SU-DHL-6 (cell line): ENCODE measurements around the gene METTL21A.

Experiments used
- H2AFZ ChIP-seq: fragments of 200-600 bp; sonication (generic); 2 replicates; pipeline ENCODE4 v1.6.1; 2014; ENCODE audit warnings: low read depth, mild to moderate bottlenecking, moderate library complexity, mixed read lengths, antibody characterized with exemption, low read length; ENCODE audit not compliant: severe bottlenecking
- H3F3A ChIP-seq: fragments of 200-600 bp; shearing (Covaris generic); 2 replicates; pipeline ENCODE4 v1.6.0; 2016; ENCODE audit warnings: antibody characterized with exemption, mild to moderate bottlenecking; ENCODE audit not compliant: insufficient read depth
- H3K27ac ChIP-seq: fragments of 200-600 bp; sonication (generic); 2 replicates; pipeline ENCODE4 v1.5.1; 2016; ENCODE audit warnings: low read depth, mild to moderate bottlenecking, low read length, moderate library complexity, mixed read lengths
- H3K27me3 ChIP-seq: fragments of 200-600 bp; sonication (generic), shearing (Covaris generic); 2 replicates; pipeline ENCODE4 v1.6.0; 2014; ENCODE audit warnings: mild to moderate bottlenecking, low read length
- H3K36me3 ChIP-seq: fragments of 200-600 bp; sonication (generic); 2 replicates; pipeline ENCODE4 v1.6.1; 2014; ENCODE audit warnings: mild to moderate bottlenecking, low read length, mixed read lengths
- H3K4me2 ChIP-seq: fragments of 300-600, 200-600 bp; shearing (Covaris generic), sonication (generic); 2 replicates; pipeline ENCODE4 v1.6.0; 2014; ENCODE audit warnings: low read length, low read depth, mild to moderate bottlenecking; ENCODE audit not compliant: poor library complexity, severe bottlenecking
- H3K4me3 ChIP-seq: fragments of 200-600 bp; sonication (generic); 2 replicates; pipeline ENCODE4 v1.5.1; 2014; ENCODE audit warnings: antibody characterized with exemption, low read length, mild to moderate bottlenecking, mixed read lengths; ENCODE audit not compliant: insufficient read depth, poor library complexity, severe bottlenecking
- H3K79me2 ChIP-seq: fragments of 200-600 bp; sonication (generic); 2 replicates; pipeline ENCODE4 v1.6.1; 2014; ENCODE audit warnings: mild to moderate bottlenecking, low read length, moderate library complexity; ENCODE audit not compliant: insufficient read depth
- H3K9ac ChIP-seq: fragments of 200-600 bp; sonication (generic); 2 replicates; pipeline ENCODE4 v1.7.0; 2014; ENCODE audit warnings: mild to moderate bottlenecking, low read length
- H3K9me2 ChIP-seq: fragments of 200-600 bp; sonication (generic); replicated peaks from 2 replicates; pipeline ENCODE4 v1.6.1; 2014; ENCODE audit warnings: low read length; ENCODE audit not compliant: insufficient read depth
- H3K9me3 ChIP-seq: fragments of 200-600 bp; sonication (generic); 2 replicates; pipeline ENCODE4 v1.6.1; 2014; ENCODE audit warnings: low read length, mixed read lengths; ENCODE audit not compliant: insufficient read depth
- H4K20me1 ChIP-seq: fragments of 200-600 bp; sonication (generic); 2 replicates; pipeline ENCODE4 v1.6.1; 2014; ENCODE audit warnings: low read depth, mild to moderate bottlenecking, antibody characterized with exemption, low read length, moderate library complexity, mixed read lengths
- EZH2phosphoT487 ChIP-seq: fragments of 200-600 bp; sonication (generic), shearing (Covaris generic); conservative IDR thresholded peaks from 2 replicates; pipeline ENCODE4 v1.6.1; 2018; ENCODE audit warnings: mild to moderate bottlenecking, antibody characterized with exemption, low read length, moderate library complexity, mixed read lengths
- TF ChIP-seq, protein P1 (sequence below): fragments of 200-600 bp; sonication (generic); IDR thresholded peaks from one replicate; pipeline ENCODE4 v1.5.1; 2017; ENCODE audit warnings: antibody characterized with exemption, mild to moderate bottlenecking, low read length, moderate library complexity; ENCODE audit not compliant: insufficient read depth, poor library complexity, severe bottlenecking

The METTL21A gene

DNA sequence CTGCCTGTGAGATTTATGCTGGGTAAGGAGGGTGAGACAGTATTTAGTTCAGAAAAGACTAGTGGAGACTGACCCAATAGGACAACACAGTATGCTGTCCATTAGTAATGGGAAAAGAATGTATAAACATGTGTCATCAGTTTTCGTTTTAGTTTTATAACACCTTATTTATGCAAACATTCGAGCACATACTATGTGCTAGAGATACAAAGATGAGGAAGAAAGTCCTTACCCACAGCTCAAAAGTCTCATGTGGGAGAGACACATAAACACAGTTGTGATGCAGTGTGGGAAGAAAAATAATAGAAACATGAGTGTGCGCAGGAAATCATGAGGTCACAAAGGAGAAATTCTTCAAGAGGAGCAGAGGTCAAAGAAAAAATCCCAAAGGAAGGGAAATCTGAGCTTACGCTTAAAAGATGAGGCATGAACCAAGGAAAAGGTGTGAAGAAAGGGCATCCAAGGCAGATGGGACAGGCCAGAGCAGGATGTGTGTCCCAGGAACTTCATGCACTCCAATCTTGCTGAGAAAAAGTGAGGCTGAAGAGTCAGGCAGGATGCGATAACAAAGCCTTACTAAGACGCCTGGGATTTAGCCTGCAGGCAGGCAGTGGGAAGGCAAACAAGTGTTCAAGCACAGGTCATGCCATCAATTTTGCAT, 8.1 kb downstream of the METTL21A start:
- no peaks in the 10 kb centered on the region for H3K9me3 ChIP-seq
- peaks cover 38% of the 10 kb centered on the region for H3K79me2 ChIP-seq
- H3K27me3 ChIP-seq = no peaks in the 10 kb centered on the region
- TF ChIP-seq, protein P1, sequence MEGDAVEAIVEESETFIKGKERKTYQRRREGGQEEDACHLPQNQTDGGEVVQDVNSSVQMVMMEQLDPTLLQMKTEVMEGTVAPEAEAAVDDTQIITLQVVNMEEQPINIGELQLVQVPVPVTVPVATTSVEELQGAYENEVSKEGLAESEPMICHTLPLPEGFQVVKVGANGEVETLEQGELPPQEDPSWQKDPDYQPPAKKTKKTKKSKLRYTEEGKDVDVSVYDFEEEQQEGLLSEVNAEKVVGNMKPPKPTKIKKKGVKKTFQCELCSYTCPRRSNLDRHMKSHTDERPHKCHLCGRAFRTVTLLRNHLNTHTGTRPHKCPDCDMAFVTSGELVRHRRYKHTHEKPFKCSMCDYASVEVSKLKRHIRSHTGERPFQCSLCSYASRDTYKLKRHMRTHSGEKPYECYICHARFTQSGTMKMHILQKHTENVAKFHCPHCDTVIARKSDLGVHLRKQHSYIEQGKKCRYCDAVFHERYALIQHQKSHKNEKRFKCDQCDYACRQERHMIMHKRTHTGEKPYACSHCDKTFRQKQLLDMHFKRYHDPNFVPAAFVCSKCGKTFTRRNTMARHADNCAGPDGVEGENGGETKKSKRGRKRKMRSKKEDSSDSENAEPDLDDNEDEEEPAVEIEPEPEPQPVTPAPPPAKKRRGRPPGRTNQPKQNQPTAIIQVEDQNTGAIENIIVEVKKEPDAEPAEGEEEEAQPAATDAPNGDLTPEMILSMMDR = no peak
- no peak for TF ChIP-seq EZH2phosphoT487
- no peak overlapping the region for H2AFZ ChIP-seq
- H3K27ac ChIP-seq = no peak overlapping the region
- H3K4me2 ChIP-seq = no peak overlapping the region
- H3K9me2 ChIP-seq = no peaks in the 10 kb centered on the region
- peaks cover 15% of the 10 kb centered on the region for H3K36me3 ChIP-seq
- no peak overlapping the region for H3K9ac ChIP-seq
- no peak overlapping the region for H3K4me3 ChIP-seq
- H4K20me1 ChIP-seq = no peaks in the 10 kb centered on the region
- peaks cover 16% of the 10 kb centered on the region for H3F3A ChIP-seq

DNA sequence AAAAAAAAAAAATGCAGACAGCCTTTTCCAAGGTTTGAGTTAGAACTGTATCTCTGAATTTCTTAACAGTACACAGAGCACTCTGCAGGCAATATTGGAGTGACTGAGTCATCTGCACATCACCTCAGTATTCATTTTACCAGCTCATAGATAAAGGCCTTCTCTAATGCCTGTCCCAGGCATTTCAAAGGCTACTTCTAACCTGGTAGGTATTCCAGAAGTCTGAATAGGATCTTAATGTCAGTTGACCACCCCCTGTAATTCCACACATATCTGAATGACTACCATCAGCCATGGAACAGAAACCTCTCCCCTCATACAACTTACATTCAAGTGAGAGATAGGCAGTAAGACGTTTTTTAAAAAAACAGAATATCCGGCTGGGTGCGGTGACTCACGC, 9.0 kb downstream of the METTL21A start:
- Histone ChIP-seq H3K27ac (no peak overlapping the region), H3K9ac (no peak overlapping the region)
- no peak for TF ChIP-seq EZH2phosphoT487
- TF ChIP-seq, protein P1 = no peak

DNA sequence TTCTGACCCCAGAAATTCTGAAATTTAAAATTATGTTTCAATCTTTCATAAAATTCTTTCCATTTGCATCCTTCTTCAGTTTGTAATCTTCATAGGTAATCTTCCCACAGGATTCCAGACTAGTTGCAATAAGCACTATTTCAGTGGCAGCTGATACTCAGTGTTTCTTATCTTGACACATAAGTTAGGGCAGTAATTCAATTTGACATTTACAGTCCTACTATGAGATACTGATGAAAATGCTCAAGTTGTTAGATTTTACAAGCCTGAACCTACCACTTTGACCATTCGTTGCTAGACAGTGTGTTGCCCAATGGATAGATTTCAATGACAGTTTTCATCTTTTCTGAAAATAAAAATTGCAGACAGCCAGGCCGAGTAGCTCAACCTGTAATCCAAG, 10.4 kb downstream of the METTL21A start:
- Histone ChIP-seq H2AFZ (no peak overlapping the region), H3F3A (peaks cover 11% of the 10 kb centered on the region), H3K36me3 (peaks cover 15% of the 10 kb centered on the region), H3K9me2 (no peaks in the 10 kb centered on the region), H4K20me1 (no peaks in the 10 kb centered on the region), H3K9me3 (no peaks in the 10 kb centered on the region), H3K4me2 (no peak overlapping the region), H3K79me2 (peaks cover 28% of the 10 kb centered on the region; the same call in 1 of the 2 replicates), H3K9ac (no peak overlapping the region), H3K4me3 (no peak overlapping the region), H3K27ac (no peak overlapping the region), H3K27me3 (no peaks in the 10 kb centered on the region)
- TF ChIP-seq, protein P1 = no peak
- TF ChIP-seq EZH2phosphoT487 = no peak

More for the DNA sequence above, 9.0 kb downstream of the METTL21A start:
- Histone ChIP-seq H3K27me3 (no peaks in the 10 kb centered on the region), H3K36me3 (peaks cover 15% of the 10 kb centered on the region), H3K79me2 (peaks cover 34% of the 10 kb centered on the region), H3K4me3 (no peak overlapping the region), H4K20me1 (no peaks in the 10 kb centered on the region), H3K4me2 (no peak overlapping the region), H2AFZ (no peak overlapping the region), H3K9me3 (no peaks in the 10 kb centered on the region), H3K9me2 (no peaks in the 10 kb centered on the region), H3F3A (peaks cover 16% of the 10 kb centered on the region)
